Gastrocnemius medialis (tissue), 4 donors: ENCODE measurements around the gene SAMD10. TPM values are rescaled to one million over a fixed set of nuclear protein-coding genes. Genes with fewer than 3 reads are reported as not detected.
"Not testable (repeated sequence)": the region's sequence is repeated elsewhere in the genome, so short reads cannot be mapped to it uniquely, and the experiment has no call there.

Source experiments
- ATAC-seq, 2 donors: fragments of 150-250 bp; one replicate each; pipeline ENCODE4 v1.9.1; 2016
- DNase-seq, 2 donors: peaks; one replicate each; pipeline ENCODE4 v3.0.0-alpha.2; 2019
- H3K27ac ChIP-seq, 4 donors: fragments of 200-600 bp; sonication (generic); 1 replicate in 1 of 4; 2 replicates in 3 of 4; pipeline ENCODE4 v1.5.1; 2016 to 2018; ENCODE audit warnings: mild to moderate bottlenecking in 2 of 4, moderate library complexity in 1 of 4
- H3K27me3 ChIP-seq, 3 donors: fragments of 200-600 bp; sonication (generic) in 2 of 3; 1 replicate in 1 of 3; 2 replicates in 2 of 3; pipeline versions ENCODE4 v1.5.1 to v1.6.0; 2016 to 2019; ENCODE audit warnings: mild to moderate bottlenecking in 1 of 3, moderate library complexity in 1 of 3
- H3K36me3 ChIP-seq, 2 donors: fragments of 200-600 bp; sonication (generic) in 1 of 2; one replicate each; pipeline ENCODE4 v1.5.1; 2017 to 2018
- H3K4me1 ChIP-seq, 2 donors: fragments of 200-600 bp; sonication (generic) in 1 of 2; one replicate each; pipeline ENCODE4 v1.5.1; 2016 to 2017; ENCODE audit warnings: mild to moderate bottlenecking in 2 of 2
- H3K4me3 ChIP-seq, 4 donors: fragments of 200-600 bp; sonication (generic) in 3 of 4; 1 replicate in 1 of 4; 2 replicates in 3 of 4; pipeline ENCODE4 v1.5.1; 2016 to 2019; ENCODE audit warnings: mild to moderate bottlenecking in 2 of 4
- H3K9me3 ChIP-seq, 3 donors: fragments of 200-600 bp; sonication (generic) in 2 of 3; 1 replicate in 1 of 3; 2 replicates in 2 of 3; pipeline ENCODE4 v1.5.1; 2016 to 2019
- CTCF ChIP-seq, 5 experiments: fragments of 450-650 bp in 3 of 5; fragments of 200-600 bp in 2 of 5; sonication (generic) in 2 of 5; IDR thresholded peaks in 4 of 5; conservative IDR thresholded peaks in 1 of 5; 1 replicate in 4 of 5; 2 replicates in 1 of 5; pipeline ENCODE4 v1.5.1; 2016 to 2019; ENCODE audit warnings: antibody characterized with exemption in 5 of 5, mild to moderate bottlenecking in 3 of 5, moderate library complexity in 3 of 5
- POLR2A ChIP-seq, 2 donors: fragments of 450-650 bp; IDR thresholded peaks; one replicate each; pipeline ENCODE4 v1.6.1; 2017; ENCODE audit warnings: antibody characterized with exemption in 2 of 2, mild to moderate bottlenecking in 2 of 2, moderate library complexity in 2 of 2
- in situ Hi-C, 4 donors: fragments of 200-750 bp; cut with MboI; loops; one replicate each; pipeline versions ENCODE4 v1.15.0 to v1.8.0; 2017; ENCODE audit warnings: low sequenced_read_pairs in 4 of 4
- intact Hi-C: fragments of 100-400 bp; cut with DNase I; formaldehyde crosslinking; loops from one replicate; pipeline ENCODE4 v1.15.1; 2023; ENCODE audit warnings: low total_unique reads
- total RNA-seq, 4 donors: library from RNA; depleted of rRNA; stranded (reverse); fragments of >200 nt; gene quantifications; one replicate each; pipeline versions ENCODE4 v1.1.0 to v1.2.3, GENCODE V29; 2016

The SAMD10 gene
- total RNA-seq, 4 donors from 2014 or later, result 0.24 to 1.9 (median 1.0) TPM; not detected in 1

GRCh38 chr20:63961664-63962425 is 17.6 kb downstream of the SAMD10 start:
- H3K4me3 ChIP-seq, result no peak overlapping the region
- H3K36me3 ChIP-seq, result peaks cover 0 to 49% of the 10 kb centered on the region in 2 donors
- H3K9me3 ChIP-seq, result no peaks in the 10 kb centered on the region
- DNase-seq (no peak), ATAC-seq (no peak)
- H3K27me3 ChIP-seq, result no peaks in the 10 kb centered on the region
- in situ Hi-C loops, result no loop called here
- intact Hi-C loops, result no loop called here
- H3K27ac ChIP-seq, result no peak overlapping the region
- TF ChIP-seq POLR2A (IDR thresholded peaks at IDR 0.05) (no peak), CTCF (IDR thresholded peaks at IDR 0.05 in 4 of 5, conservative IDR thresholded peaks at IDR 0.05 in 1 of 5) (no peak)
- peaks cover 0 to 12% of the 10 kb centered on the region in 2 donors for H3K4me1 ChIP-seq

GRCh38 chr20:63960654-63961621 is 18.5 kb downstream of the SAMD10 start:
- in situ Hi-C loops, intact Hi-C loops, H3K4me3 ChIP-seq, H3K27ac ChIP-seq, ATAC-seq, H3K9me3 ChIP-seq, H3K27me3 ChIP-seq, DNase-seq: not testable (repeated sequence)
- H3K4me1 ChIP-seq, result peaks cover 0 to 15% of the 10 kb centered on the region in 2 donors
- H3K36me3 ChIP-seq, result peaks cover 0 to 41% of the 10 kb centered on the region in 2 donors

- Histone ChIP-seq H3K9me3 (no peaks in the 10 kb centered on the region), H3K27me3 (no peaks in the 10 kb centered on the region), H3K36me3 (peaks cover 0 to 41% of the 10 kb centered on the region in 2 donors), H3K27ac (no peak overlapping the region), H3K4me1 (peaks cover 5 to 22% of the 10 kb centered on the region in 2 donors), H3K4me3 (no peak overlapping the region)
- intact Hi-C loops (loop anchor here (5.0 kb wide), 1 partner anchor 103 kb away; the partner anchor contains the start of gene TCEA2), in situ Hi-C loops (no loop called here)
- TF ChIP-seq POLR2A (IDR thresholded peaks at IDR 0.05) (no peak), CTCF (IDR thresholded peaks at IDR 0.05 in 4 of 5, conservative IDR thresholded peaks at IDR 0.05 in 1 of 5) (no peak)
- ATAC-seq (no peak), DNase-seq (no peak)
These were observed 19.8 kb downstream of the SAMD10 start for GRCh38 chr20:63959699-63960075.

GRCh38 chr20:63958964-63959698 is 20.3 kb downstream of the SAMD10 start:
- in situ Hi-C loops (no loop called here), intact Hi-C loops (loop anchor here (5.0 kb wide), 1 partner anchor 103 kb away; the partner anchor contains the start of gene TCEA2)
- peaks cover 0 to 37% of the 10 kb centered on the region in 2 donors for H3K36me3 ChIP-seq
- DNase-seq (no peak), ATAC-seq (no peak)
- H3K4me3 ChIP-seq, result no peak overlapping the region
- no peak overlapping the region for H3K27ac ChIP-seq
- H3K27me3 ChIP-seq, result no peaks in the 10 kb centered on the region
- H3K9me3 ChIP-seq, result no peaks in the 10 kb centered on the region
- TF ChIP-seq CTCF (IDR thresholded peaks at IDR 0.05 in 4 of 5, conservative IDR thresholded peaks at IDR 0.05 in 1 of 5), result no peak
- TF ChIP-seq POLR2A (IDR thresholded peaks at IDR 0.05), result no peak
- H3K4me1 ChIP-seq, result peaks cover 11 to 28% of the 10 kb centered on the region in 2 donors
